AG08396 (cell line): ENCODE measurements around the gene MKRN1.
"Not testable (repeated sequence)": the region's sequence is repeated elsewhere in the genome, so short reads cannot be mapped to it uniquely, and the experiment has no call there.

ENCODE experiments used
- DNase-seq: peaks from one replicate; pipeline ENCODE4 v3.0.0; 2012; ENCODE audit warnings: low spot score, mixed read lengths

MKRN1 gene, protein sequence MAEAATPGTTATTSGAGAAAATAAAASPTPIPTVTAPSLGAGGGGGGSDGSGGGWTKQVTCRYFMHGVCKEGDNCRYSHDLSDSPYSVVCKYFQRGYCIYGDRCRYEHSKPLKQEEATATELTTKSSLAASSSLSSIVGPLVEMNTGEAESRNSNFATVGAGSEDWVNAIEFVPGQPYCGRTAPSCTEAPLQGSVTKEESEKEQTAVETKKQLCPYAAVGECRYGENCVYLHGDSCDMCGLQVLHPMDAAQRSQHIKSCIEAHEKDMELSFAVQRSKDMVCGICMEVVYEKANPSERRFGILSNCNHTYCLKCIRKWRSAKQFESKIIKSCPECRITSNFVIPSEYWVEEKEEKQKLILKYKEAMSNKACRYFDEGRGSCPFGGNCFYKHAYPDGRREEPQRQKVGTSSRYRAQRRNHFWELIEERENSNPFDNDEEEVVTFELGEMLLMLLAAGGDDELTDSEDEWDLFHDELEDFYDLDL

DNA sequence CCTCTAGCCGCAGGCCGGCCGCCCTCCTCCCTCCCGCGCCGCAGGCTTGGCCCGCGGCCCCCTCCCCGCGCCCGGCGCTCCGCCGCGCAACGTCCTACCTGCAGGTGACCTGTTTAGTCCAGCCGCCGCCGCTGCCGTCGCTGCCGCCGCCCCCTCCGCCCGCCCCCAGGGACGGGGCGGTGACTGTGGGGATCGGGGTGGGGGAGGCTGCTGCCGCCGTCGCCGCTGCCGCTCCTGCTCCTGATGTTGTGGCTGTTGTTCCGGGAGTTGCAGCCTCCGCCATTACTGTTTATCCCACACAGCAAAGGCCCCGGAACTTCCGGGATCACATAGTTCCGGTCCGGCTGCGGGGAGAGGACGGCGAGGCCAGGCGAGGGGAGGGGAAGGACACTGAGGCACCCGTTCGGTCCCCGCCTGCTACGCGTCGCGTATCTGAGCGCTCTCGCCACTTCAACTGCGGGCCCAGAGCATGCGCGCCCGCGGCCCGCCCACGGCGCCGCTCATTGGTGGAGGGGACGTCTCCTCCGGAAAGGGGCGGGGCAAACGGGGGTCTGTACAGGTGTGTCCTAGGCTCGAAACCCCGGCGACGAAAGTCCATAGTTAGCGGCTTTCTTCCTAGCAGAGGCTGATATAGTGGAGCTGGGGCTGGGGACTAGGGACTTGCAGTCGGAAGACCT is at the start of gene MKRN1:
MKRN1 (minus strand) TSS at position 444 of the 677 bp plus-strand sequence; CDS start at position 283, 161 bp downstream.
- DNase-seq, result peak; percentile 96

DNA sequence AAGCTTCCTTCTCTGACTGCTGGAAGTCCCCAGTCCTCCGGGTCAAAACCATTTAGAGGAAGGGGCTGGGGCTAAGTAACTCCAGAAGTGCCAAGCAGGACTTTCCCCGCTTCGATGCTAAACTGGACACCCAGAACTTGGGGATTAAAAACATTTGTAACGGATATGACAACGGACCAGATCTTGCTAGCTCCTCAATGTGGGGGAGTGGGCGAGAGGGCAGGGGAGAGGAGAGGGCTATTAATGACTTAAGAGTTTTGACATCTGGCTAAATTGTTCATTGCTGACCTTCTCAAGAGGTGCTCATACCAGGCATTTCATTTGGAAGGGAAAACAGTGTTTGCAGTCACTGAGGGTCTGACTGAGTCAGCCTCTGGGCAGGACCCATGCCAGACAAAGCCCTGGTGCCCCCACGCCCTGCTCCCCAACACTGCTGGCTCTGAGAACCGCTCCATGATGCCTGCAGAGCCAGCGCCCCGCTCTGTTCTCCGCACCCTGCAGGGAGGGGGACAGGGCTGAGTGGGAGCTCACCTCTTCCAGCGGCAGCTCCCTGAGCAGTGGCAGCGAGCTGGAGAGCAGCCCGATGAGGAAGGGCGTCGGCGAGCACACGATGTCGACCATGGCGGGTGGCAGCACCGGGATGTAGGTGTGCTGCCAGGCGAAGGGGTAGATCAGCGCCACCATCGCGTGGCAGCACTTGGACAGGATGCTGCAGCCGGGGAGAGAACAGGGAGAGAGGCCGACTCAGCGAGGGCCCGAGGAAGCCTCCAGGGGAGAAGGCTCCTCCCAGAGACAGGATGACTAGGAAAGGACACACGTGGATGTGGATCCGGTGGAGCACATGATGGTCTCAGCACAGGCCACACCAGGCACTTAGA is 47.7 kb upstream of the MKRN1 start:
- no peak for DNase-seq

DNA sequence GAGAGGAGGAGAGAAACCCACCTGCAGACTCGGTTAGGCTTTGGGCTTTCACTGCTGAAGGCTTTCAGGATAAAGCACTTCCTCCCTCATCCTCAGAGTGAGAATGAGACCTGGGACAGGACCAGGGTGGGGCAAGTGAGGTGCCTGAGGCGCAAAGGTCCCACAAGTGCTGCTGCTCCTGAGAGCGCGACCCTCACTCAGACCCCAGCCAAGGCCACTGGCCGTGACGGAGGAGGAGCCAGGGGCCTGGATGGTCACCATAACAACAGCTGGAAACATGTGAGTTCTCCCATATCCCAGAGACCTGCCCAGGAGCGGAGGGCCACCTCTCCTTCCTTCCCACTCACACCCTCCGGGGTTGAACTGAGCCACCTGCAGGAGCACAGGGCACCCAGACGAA is 46.9 kb upstream of the MKRN1 start:
- no peak for DNase-seq

DNA sequence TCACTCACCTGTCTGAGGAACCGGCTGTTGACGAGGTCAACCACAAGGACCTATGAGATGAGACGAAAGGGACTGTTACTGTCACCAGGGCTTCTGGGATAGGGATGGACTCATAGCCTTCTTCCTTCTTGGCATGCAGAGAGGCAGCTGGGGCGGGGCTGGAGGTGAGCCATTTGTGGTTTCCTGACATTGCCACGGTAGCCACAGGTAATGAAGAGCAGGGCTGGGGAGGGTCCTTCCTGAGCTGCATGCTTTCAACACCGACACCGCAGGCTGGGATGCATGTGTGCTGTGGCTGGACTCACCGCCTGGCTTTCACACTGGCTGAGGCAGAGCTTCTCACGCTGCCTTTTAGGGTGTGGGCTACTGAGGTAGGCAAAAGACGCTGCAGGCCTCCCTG is 46.4 kb upstream of the MKRN1 start:
- DNase-seq, result no peak

DNA sequence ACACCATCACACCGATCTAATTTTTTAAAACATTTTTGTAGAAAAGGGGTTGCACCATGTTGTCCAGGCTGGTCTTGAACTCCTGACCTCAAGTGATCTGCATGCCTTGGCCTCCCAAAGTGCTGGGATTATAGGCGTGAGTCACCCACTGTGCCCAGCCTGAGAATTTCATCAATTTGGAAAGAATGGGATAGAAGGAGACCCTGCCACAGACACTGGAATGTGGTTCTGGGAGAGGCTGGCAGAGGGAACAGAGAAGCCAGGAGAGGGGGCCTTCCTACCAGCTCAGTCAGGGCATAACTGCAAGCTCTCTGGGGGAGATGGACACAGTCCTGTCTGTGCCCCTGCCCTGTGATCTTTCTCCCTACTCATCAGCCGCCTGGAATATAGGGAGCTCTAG is 42.1 kb upstream of the MKRN1 start:
- no peak for DNase-seq

DNA sequence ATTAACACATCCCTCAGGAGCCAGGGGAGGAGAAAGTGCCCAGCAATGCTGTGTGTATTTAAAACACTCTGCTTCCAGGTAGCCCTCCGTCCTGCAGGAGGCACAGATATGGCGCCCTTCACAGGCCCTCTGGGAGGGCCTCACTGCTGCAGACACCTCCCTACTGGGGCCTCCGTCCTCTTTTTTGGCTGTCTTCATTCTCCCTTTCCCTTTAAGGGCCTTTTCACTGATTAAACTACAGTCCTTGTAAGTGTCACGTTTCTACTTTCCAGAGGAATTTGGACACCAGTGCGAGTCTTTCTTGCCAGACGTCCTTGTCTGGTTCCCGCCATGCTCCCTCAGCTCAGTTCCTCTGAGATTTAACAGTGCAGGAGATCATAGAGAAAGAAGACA is 39.7 kb upstream of the MKRN1 start:
- no peak for DNase-seq

DNA sequence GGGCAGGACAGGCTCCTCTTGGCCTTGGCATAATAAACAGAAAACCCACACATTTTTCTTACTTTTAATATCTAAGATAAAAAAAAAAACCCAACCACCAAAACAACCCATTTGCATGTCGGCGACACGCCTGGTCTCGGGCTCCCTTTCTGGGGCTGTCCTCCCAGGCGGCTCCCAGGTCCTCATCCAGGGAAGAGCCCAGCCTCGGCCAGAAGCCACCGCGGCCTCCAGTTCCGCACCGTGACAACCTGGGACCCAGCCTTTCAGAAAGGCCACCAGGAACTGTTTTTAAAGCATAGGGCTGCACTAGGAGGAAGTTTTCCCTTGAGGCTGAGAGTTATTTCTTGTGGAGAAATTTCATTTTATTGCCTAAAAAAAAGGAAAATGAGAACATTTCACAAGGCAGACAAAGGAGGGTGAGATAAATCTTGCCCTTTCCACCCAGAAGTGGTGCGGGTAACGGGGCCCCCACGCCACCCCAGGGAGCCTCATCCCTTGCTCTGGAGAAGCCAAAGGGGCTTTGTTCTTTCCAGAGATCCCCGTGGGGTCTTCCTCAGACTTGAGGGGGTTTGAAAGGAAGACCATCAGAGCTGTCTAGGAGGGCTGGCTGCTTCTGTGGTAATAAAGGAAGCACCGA is 39.2 kb upstream of the MKRN1 start:
- DNase-seq, result no peak

DNA sequence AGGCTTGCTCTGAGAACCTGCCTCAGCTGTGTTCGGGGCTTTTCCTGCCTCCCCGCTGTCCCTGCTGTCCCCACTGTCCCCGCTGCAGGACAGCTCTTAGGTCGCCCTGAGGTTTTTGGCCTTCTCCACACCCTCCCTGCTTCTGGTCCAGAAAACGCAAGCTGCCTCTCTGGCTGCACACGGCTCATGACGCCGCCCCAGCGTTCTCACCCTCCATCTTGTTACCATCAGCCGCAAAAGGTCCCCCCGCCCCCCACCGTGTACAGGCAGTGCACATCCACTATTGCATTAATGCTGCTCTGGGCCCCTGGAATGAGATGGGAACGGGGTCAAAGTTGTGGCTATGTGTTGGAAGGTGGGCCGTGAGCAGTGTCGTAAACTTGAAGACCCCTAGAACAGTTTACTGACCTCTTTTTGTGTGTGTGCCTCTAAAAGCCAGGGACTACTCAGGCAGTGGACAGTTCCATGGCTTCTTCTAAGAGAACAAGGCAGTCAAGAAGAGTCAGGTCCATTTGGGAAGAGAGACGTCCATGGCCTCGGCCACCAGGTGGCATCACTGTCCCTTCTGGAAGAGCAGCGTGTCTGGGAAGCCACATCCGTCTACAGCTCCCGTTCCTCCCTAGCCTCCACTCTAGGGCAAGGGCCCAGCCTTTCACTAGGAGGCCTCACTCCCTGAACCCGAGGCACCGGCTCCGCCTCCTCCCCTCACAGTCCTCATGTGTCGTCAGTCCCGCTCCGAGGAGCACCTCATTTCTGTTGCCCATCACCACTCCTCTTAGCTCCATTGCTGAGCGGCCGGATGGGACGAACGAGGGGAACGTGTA is 38.5 kb upstream of the MKRN1 start:
- peak; percentile 90 for DNase-seq

DNA sequence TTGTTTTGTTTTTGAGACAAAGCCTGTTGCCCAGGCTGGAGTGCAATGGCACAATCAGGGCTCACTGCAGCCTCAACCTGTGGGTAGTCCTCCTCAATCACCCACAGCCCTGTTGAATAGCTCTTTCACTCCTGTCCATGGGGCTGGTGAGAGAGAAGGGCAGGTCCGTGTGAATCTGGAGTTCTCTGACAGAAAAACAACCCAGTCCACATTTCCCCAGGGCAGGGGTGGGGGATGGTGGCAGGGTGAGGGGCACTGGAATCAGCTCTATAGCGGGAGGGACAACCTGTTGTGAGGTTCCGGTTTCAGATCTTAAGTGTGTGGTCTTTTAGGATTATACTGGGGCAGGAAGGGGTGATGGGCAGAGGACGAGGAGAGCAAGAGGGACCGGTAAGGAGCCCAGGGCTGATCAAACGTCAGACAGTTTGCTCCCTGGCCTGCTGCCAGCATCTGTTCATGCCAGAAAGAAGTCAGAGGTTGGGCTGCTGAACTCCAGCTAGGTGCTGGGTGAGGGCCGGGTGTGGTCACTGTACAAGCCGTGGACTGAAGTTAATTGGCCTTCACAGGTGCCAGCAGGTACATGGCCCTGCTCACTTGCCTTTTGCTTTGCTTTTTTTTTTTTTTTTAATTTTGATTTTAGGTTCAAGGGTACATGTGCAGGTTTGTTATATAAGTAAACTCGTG is 33.2 kb upstream of the MKRN1 start:
- no peak for DNase-seq

DNA sequence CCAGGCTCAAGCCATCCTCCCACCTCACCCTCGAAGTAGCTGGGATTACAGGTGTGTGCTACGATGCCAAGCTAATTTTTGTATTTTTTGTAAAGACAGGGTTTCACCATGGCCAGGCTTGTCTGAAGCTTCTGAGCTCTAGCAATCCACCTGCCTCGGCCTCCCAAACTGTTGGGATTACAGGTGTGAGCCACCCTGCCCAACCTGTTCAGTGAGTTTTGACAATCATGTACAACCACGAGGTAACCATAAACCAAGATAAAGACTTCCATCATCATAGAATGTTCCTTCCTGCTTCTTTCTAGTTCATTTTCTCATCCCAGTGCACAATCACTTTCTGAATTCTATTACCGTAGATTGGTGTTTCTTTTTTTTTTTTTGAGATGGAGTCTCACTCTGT is 30.5 kb upstream of the MKRN1 start:
- no peak for DNase-seq

DNA sequence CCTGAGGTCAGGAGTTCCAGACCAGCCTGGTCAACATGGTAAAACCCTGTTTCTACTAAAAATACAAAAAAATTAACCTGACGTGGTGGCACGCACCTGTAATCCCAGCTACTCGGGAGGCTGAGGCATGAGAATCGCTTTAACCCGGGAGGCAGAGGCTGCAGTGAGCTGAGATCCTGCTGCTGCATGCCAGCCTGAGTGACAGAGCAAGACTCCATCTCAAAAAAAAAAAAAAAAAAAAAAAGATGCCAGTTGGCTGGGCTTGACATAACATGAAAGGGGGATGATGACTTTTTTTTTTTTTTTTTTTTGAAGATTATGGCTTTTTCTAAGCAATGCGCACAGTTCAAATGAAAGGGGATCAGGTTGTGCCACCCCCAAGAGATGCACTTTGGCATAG is 28.3 kb upstream of the MKRN1 start:
- DNase-seq, result not testable (repeated sequence)

DNA sequence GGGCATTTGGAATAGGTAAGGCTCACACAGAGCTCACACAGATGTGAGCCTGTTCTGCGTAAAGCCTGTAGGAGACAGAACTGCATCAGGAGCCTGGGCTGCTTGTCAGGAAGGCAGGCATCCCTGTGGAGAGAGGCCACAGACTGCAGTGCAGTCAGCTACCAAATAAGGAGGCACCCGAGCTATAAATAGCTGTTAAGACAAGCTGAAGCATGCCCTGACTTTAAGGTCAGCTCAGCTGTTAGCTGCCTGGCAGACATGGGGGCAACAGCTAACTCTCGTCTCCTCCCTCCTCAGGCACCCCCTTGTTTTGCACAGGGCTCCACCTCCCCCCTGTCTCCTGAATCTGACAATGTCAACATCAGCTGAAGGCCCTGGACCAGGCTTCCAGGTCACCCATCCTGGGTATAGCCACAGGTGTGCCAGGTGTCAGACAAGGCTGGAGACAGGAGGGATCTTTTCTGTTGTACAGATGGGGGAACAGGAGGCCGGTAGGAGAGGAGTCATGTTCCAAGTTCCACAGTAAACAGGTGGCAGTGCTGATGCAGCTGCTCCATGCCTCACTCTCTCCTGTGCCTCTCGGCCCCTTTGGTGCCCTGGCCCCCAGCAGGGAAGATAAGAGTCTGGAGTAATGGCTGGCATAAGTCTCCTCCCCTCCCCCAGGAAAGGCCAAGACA is 27.6 kb upstream of the MKRN1 start:
- peak; percentile 73 for DNase-seq

DNA sequence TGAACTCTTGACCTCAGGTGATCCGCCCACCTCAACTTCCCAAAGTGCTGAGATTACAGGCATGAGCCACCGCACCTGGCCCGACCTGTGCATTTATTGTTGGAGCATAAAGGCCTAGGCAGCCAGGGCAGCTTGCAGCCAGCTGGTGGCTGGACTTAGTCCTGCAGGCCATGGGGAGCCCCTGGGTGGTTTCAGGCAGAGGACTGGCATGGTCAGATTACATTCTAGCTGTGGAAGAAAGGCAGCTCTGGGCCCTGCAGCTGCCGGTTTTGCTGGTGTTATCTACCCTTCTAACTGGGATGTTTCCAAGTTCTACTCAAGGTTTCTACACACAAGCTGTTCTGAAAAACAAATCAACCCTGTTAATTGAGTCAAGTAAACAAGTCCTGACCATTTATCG is 22.7 kb upstream of the MKRN1 start:
- no peak for DNase-seq

DNA sequence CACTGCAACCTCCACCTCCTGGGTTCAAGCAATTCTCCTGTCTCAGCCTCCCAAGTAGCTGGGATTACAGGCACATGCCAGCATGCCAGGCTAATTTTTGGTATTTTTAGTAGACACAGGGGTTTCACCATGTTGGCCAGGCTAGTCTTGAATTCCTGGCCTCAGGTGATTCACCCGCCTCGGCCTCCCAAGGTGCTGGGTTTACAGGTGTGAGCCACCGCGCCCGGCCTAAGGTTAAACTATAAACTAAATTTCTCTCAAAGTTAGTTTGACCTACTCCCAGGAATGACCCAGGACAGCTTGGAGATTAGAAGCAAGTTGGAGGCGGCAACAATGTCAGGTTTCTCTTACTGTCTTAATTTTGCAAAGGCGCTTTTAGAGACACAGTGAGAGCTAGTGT is 18.5 kb upstream of the MKRN1 start:
- DNase-seq, result not testable (repeated sequence)

DNA sequence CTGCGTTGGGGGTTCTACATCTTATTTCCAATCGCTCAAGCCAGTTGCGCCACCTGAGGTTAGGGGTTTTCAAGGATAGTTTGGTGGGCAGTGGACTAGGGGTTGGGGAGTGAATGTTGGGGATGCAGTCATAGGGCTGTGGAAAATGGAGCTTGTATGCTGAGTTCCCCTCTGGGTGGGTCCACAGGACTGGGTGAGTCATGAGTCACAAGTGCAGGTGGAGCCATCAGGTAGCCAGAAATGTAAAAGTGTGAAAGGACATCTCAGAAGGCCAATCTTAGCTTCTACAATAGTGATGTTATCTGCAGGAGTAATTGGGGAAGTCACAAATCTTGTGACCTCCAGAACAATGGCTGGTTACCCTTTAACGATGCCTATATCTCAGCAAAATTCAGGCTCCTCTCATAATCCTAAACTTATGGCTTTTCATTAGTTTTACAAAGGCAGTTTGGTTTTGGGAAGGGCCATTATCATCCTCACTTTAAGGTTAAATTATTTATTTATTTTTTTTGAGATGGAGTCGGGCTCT is 18.0 kb upstream of the MKRN1 start:
- DNase-seq, result no peak

DNA sequence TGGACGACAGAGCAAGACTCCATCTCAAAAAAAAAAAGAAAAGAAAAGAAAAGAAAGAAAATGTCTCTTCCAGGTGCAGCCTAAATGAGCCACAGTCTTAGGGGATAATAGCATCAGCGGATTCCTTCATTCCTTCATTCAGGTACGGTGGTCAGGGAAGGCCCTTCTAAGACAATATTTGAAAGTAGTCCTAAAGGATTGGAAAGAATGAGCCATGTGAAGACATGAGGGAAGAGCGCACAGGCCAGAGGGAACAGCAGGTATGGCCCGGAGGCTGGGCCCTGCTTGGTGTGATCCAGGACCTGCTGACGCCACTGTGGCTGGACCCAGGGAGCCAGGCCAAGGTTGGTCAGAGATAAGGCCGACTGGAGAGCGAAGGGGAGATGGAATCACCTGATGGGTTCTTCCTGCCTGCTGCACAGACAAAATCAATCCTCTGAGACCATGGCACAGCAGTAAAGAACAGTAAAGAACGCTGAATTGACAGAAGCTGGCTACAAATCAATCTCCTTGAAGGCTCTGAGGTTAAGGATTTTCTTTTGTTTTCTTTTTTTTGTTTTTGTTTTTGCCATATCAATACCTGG is 16.3 kb upstream of the MKRN1 start:
- DNase-seq, result no peak

DNA sequence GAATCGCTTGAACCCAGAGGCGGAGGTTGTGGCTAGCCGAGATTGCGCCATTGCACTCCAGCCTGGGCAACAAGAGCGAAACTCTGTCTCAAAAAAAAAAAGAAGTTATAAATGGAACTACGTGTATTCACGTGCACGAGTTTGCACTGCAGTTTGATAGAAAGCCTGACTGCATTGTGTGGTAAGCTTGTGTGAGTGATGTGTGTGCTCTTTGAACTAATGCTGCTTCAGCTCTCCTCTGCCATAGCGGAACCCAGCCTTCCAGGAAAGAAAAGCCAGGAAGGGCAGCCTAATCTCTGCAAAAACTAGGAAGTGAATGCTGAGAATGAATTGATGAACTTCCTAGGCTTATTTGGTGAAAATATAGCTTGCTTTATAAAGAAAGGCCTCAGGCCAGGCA is 15.6 kb upstream of the MKRN1 start:
- DNase-seq, result no peak

DNA sequence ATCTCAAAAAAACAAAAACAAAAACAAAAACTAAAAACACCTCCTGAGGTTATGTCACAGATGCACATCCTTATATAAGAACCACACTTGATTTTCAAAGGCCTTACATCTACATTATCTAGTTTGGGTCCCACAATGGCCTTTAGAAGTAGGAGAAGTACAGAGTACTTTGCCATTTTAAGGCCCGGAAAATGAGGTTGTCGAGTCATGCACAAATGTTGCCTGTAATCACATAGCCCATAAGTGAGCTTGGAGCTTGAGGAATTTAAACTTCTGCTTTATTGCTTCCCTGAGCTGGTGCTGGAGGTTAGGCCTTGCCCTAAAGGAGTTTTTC is 9.7 kb upstream of the MKRN1 start:
- no peak for DNase-seq

DNA sequence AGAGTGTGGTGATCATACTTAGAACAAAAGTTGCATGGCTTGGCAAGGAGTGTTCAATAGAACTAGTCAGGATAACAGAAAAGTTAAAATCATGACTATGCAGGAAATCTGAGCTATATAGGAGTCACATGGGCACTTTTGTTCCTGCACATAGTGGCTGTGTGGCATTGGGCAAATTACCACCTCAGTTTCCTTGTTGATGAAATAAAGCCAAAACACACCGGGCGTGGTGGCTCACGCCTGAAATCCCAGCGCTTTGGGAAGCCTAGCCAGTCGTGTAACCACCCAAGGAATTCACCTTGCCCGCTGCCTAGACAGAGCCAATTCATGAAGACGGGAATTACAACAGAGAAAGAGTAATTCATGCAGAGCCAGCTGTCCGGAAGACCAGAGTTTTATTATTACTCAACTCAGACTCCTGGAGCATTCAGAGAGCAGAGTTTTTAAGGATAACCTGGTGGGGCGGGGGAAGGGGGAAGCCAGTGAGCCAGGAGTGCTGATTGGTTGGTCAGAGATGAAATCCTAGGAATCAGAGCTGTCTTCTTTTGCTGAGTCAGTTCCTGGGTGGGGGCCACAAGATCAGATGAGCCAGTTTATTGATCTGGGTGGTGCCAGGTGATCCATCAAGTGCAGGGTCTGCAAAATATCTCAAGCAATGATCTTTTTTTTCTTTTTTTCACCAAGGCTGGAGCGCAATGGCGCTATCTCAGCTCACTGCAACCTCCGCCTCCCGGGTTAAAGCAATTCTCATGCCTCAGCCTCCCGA is 6.4 kb upstream of the MKRN1 start:
- no peak for DNase-seq
